Measurements from ENCODE around the gene TGM2.

GRCh38 chr20:38159566-38159956 is 5.5 kb downstream of the TGM2 start:
- no peak for TF ChIP-seq POLR2AphosphoS5 (IDR thresholded peaks at IDR 0.05)
- no peak for TF ChIP-seq CTCF (IDR thresholded peaks at IDR 0.05)
- no peak for TF ChIP-seq POLR2A (IDR thresholded peaks at IDR 0.05)
